ENCODE measurements around the gene ABCG2.

The ABCG2 gene

DNA sequence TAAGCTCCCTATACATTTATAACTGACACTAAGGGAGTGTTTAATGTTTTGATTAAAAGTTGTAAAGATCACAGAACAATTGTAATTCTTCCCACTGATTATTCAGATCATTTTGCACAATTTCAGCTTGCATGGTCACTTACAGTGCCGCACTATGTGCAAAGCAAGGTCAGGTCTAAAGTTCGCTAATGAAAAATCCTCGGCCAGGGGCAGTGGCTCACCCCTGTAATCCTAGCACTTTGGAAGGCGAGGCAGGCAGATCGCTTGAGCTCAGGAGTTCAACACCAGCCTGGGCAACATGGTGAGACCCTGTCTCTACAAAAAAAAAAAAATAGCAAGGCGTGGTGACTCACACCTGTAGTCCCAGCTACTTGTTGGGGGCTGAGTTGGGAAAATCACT is 94.0 kb downstream of the ABCG2 start:
- no peak for DNase-seq (ENCODE audit: low read depth in 2 of 2)

DNA sequence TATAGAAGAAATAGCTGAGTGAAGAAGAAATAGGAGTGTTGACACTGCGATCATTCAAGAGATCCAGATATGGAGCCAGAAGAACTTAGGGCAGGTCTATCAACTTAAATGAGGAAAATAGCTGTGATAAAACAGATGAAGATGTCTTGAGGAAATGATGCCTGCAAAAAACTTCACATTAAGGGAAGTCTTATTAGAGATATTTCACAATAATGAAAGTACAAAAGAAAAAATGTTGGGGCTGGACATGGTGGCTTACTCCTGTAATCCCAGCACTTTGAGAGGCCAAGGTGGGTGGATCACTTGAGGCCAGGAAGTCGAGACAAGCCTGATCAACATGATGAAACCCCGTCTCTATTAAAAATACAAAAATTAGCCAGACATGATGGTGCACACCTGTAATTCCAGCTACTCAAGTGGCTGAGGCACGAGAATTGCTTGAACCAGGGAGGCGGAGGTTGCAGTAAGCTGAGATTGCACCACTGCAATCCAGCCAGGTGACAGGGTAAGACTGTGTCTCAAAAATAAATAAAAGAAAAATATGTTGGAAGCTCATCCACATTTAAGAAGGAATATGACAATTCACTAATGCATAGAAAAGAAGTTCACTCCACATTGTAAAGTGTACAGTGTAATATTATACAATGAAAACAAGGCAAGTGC is 94.7 kb downstream of the ABCG2 start:
- DNase-seq (ENCODE audit: low read depth in 2 of 2) = no peak

DNA sequence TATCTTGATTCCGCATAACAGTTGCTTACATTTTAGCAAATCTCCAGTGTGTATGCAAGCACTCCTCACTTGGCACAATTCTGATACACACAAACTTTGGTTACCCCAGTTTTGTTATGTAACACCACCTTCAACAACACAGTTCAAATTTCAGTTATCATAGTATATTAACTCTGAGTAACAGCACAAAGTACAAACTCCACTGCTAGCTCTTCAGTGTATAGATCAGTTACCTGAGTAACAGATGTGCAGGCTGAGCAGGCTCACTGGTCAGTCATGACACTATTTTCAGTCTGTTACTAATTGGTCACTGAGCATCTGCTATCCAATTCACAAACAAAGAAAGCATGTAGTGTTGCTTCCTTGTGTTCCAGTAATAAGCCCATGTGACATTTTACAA is 95.6 kb downstream of the ABCG2 start:
- DNase-seq (ENCODE audit: low read depth in 2 of 2) = no peak

DNA sequence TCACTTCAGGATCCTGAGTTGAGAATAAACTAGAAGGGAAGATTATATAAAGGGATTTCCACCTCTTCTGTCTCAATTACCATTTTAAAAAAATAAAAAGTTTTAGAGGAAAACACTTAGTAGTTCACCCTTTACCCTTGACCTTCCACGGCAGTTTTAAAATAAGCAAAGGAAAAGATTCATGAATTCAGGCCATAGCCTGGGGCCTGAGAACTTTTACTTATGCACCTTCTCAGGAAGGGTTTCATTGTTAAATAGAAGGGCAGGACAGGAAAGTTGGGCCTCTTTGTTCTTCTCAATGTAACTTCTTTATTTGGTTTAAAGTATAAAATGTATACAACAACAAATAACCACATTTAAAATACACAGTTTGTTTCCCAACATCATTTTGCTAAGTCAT is 96.1 kb downstream of the ABCG2 start:
- DNase-seq (ENCODE audit: low read depth in 2 of 2) = no peak

- DNase-seq (ENCODE audit: low read depth in 2 of 2) = no peak
These were observed 98.0 kb downstream of the ABCG2 start for GRCh38 chr4:88060431-88060830.

- no peak for DNase-seq (ENCODE audit: low read depth in 2 of 2)
These were observed 98.7 kb downstream of the ABCG2 start for GRCh38 chr4:88059766-88060165.

- no peak for DNase-seq (ENCODE audit: low read depth in 2 of 2)
These were observed 100.1 kb downstream of the ABCG2 start for GRCh38 chr4:88058295-88058694.

DNA sequence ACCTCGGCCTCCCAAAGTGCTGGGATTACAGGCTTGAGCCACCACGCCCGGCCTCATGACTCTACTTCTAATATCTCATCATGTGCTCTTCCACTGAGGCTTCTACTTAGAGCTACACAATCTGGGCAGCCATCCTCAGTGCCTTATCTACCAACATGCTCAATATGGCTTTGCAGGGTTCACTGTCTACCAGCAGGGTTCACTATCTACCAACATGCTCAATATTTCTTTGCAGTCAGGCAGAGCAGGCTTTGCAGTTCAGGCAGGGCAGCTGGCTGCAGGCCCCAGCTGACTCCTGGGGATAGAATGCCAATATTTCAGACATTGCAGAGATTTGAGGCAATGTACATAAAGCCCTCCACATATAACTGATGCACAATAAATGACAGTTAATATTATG is 103.5 kb downstream of the ABCG2 start:
- DNase-seq (ENCODE audit: low read depth in 2 of 2) = no peak

- no peak for DNase-seq (ENCODE audit: low read depth in 2 of 2)
These were observed 104.2 kb downstream of the ABCG2 start for GRCh38 chr4:88054229-88054628.

- no peak for DNase-seq (ENCODE audit: low read depth in 2 of 2)
These were observed 113.4 kb downstream of the ABCG2 start for GRCh38 chr4:88045021-88045420.

DNA sequence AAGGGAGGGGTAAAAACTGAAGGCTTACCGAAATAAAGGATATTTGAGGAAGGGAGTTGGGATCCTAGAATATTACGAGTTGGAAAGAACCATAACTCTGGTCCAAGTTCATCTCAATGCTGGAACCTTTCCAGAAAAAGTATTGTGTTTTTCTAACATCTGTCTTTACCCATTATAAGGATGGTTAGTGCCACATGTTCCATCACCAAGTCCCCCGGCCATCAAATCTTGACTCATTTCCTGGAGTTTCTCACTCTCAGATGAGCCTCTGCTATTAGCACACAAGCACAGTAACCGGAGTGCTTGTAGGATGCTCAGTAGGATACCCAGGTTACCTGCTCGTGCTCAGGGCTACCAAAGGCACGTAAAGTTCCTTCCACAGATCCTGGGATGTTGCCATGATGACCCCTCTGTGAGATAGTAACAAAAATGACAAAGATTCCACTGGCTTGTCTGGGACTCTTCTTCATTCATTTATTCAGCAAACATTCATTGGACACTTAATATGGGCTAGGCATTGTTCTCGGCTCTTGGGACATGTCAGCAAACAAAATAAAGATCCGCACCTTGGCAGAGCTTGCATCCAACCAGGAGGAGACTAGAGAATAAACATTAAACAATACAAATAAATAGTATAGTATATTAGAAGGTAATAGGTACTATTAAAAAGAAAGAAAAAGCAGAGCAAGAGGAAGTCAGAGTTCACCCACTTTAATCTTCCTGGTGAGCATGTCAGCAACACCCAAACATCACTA is 114.7 kb downstream of the ABCG2 start:
- no peak for DNase-seq (ENCODE audit: low read depth in 2 of 2)

GRCh38 chr4:88043001-88043400 is 115.4 kb downstream of the ABCG2 start:
- DNase-seq (ENCODE audit: low read depth in 2 of 2) = no peak

GRCh38 chr4:88041626-88042025 is 116.8 kb downstream of the ABCG2 start:
- DNase-seq (ENCODE audit: low read depth in 2 of 2) = no peak

GRCh38 chr4:88040707-88041106 is 117.7 kb downstream of the ABCG2 start:
- DNase-seq (ENCODE audit: low read depth in 2 of 2) = no peak

All from activated CD8-positive, alpha-beta memory T cell treated with anti-CD3 and anti-CD28 coated beads for 4 hours (primary cell).